T47D (cell line): ENCODE results near the gene FRYL.
"Not testable (repeated sequence)": the region's sequence is repeated elsewhere in the genome, so short reads cannot be mapped to it uniquely, and the experiment has no call there.

Source experiments
- DNase-seq, 2 experiments: peaks; one replicate each; pipeline versions ENCODE4 v3.0.0 to v3.0.0-alpha.2; 2011 to 2012; ENCODE audit warnings: low read depth in 1 of 2, low spot score in 1 of 2
- JUND ChIP-seq: IDR thresholded peaks from 2 replicates; pipeline ENCODE4 v1.6.1; 2012; ENCODE audit warnings: low read depth
- in situ Hi-C: cut with HindIII; loops from 2 replicates; pipeline ENCODE4 v1.10.0; 2016; ENCODE audit warnings: low sequenced_read_pairs, low pct_unique_long_range_greater_than_20kb

FRYL gene

DNA sequence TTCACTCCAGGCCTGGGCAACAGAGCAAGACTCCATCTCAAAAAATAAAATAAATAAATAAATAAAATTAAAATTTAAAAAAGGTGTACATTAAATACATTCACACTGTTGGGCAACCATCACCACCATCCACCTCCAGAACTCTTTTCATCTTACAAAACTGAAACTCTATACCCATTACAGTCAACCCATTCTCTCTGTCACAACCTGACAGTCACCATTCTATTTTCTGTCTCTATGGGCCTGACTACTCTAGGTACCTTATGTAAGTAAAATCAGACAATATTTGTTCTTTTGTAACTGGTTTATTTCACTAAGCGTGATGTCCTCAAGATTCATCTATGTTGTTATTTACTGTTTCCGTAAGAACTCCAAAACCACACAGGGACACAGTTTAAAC, 59.6 kb downstream of the FRYL start:
- in situ Hi-C loops: no loop called here
- no peak for DNase-seq
- TF ChIP-seq JUND: no peak

DNA sequence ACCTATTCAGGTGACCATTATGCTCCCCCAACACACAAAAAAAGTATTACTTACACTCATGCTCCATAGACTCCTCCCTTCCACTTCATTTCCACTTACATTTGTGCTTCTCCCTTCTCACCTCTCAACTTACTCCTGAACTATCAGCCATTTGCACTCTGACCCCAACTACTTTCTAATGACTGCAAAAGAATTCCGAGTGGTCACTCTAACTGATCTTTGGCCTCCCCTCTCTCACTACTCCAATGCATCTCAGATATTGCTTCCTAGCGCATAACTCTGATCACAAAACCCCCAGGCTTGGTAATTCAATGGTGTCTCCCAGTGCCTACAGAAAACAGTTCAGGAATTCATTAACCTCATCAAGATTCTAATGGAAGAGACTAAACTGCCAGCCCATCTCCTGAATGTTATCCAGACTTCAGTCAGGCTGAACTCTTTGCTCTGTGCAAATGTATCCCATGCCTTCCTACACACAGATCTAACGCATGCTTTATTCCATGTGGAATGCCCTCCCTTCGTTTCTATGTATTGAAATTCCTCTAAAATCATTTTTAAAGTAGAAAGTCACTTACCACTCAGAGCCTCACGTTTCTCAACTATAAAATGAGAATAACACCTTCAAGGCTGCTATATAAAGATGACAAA, 61.1 kb downstream of the FRYL start:
- in situ Hi-C loops: no loop called here
- TF ChIP-seq JUND: no peak
- no peak for DNase-seq

DNA sequence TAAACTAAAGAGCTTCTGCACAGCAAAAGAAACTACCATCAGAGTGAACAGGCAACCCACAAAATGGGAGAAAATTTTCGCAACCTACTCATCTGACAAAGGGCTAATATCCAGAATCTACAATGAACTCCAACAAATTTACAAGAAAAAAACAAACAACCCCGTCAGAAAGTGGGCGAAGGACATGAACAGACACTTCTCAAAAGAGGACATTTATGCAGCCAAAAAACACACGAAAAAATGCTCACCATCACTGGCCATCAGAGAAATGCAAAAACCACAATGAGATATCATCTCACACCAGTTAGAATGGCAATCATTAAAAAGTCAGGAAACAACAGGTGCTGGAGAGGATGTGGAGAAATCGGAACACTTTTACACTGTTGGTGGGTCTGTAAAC, 63.8 kb downstream of the FRYL start:
- in situ Hi-C loops, DNase-seq: not testable (repeated sequence)

DNA sequence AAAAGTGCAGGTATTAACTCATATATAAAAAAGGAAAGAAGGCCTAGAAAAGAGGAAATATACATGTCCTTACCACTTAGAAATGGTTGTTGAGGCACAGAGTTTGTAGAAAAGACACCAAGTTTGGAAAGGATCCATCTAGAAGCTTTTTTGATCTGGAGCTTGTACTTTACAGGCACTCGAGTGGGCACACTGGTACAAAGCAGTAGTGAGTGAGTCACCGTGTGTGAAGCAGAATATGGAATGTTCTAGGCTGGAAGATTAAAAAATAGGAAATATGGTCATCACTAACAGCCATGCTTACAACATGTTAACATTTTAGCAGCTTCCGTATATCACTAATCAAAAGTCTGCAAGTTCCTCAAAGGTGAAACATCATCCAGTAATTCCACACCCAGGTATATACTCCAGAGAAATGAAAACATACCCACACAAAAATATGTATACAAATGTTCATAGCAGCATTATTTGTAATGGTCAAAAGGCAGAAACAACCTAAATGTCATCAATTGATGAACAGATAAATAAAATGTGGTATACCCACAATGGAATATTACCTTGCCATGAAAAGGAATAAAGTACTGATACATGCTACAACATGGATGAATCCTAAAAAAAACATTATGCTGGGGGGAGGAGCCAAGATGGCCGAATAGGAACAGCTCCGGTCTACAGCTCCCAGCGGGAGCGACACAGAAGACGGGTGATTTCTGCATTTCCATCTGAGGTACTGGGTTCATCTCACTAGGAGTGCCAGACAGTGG, 69.5 kb downstream of the FRYL start:
- no peak for DNase-seq
- TF ChIP-seq JUND: no peak
- in situ Hi-C loops: no loop called here

DNA sequence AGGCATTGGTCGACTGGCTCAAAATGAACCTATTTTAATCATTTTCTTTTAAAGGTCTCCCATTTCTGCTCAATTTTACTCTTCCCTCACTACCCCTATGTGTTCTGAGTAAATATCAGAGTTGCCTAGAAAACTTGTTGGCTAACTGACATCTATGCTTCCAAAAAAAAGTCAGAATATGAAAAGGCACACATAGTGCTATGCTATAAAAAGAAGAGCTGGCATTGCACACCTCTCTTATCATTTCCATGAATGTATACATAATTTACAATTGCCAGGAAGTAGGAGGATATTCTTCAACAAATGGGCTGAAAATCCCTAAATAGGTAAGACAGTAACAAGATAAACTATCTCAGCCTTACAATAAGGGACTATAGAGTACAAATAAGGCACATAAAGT, 70.2 kb downstream of the FRYL start:
- no peak for TF ChIP-seq JUND
- in situ Hi-C loops: no loop called here
- DNase-seq: no peak

DNA sequence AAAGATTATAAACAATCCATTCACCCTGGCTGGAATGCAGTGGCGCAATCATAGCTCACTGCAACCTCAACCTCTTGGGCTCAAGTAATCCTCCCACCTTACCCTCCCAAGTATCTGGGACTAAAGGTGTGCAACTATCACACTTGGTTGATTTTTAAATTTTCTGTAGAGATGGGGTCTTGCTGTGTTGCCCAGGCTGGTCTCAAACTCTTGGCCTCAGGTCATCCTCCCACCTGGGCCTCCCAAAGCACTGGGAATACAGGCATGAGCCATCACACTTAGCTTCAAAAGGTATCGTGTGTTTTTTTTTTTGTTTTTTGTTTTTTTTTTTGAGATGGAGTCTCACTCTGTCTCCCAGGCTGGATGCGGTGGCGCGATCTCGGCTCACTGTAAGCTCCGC, 71.5 kb downstream of the FRYL start:
- in situ Hi-C loops: no loop called here
- TF ChIP-seq JUND: no peak
- no peak for DNase-seq

DNA sequence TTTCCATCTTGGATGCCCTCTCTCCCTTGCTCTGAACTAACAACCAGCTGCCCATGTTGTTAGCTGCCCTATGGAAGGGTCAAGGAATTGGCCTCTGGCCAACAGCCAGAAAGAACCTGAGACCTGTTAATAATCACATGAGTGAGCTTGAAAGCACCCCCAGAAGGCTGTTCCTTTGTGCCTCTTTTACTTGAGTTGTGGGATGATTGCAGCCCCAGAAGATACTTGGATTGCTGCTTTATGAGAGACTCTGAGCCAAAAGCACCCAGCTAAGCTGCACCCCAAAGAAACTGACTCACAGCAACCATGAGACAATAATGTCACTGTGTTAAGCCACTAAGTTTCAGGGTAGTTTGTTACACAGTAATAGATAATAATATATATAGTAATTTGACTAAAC, 73.3 kb downstream of the FRYL start:
- DNase-seq: no peak
- in situ Hi-C loops: no loop called here
- TF ChIP-seq JUND: no peak

DNA sequence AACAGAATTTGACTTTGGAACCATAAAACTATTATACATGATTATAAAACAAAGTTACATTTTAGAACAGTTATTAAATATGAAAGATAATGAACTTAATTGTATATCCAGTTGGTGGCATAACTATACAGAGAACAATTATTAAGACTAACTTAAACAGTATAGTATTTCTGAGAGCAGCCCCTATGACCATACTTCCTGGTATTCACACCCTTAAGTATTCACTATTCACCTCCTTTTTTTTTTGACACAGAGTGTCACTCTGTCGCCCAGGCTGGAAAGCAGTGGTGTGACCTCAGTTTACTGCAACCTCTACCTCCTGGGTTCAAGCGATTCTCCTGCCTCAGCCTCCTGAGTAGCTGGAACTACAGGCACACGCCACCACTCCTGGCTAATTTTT, 74.5 kb downstream of the FRYL start:
- no peak for TF ChIP-seq JUND
- in situ Hi-C loops: no loop called here
- DNase-seq: no peak

DNA sequence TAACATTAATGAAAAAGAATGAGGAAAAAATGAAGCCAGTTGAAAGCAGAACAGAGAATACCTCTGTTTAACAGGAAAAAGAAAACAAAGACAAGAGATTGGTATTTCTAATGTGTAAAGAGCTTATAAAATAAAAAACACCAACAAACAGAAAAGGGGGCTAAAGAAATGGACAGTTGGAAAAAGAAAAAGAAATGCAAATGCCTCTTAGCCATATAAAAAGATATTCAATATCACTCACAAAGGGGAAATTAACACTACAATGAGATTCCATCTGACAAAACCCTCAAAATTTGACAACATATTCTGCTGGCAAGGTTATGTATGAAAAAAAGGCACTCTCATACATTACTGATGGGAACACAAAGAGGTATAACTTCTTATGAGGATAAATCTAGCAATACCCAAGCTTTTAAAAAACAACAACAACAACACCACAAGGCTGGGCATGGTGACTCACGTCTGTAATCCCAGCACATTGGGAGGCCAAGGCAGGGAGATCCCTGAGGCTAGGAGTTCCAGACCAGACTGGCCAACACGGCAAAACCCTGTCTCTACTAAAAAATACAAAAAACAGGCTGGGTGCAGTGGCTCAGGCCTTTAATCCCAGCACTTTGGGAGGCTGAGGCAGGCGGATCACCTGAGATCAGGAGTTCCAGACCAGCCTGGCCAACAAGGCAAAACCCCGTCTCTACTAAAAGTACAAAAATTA, 75.8 kb downstream of the FRYL start:
- in situ Hi-C loops: no loop called here
- TF ChIP-seq JUND: no peak
- DNase-seq: no peak

DNA sequence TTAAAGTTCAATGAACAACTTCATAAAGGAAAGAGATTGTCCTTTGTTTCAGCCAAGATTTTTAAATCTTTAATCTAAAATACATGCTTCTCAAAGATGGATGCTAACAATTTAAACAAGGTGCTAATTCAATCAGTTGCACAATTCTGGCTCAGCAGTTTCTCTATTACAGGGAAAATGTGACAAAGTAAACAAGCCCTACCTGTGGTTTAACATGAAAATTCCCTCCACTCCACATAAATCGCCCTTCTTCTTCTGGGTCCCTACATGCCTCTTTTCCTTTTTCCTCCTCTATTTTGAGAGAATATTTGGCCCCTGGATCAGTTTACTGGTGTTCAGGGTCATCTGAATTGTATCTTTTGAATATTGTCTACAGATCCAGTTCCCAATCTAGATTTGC, 80.6 kb downstream of the FRYL start:
- in situ Hi-C loops: no loop called here
- TF ChIP-seq JUND: no peak
- no peak for DNase-seq

DNA sequence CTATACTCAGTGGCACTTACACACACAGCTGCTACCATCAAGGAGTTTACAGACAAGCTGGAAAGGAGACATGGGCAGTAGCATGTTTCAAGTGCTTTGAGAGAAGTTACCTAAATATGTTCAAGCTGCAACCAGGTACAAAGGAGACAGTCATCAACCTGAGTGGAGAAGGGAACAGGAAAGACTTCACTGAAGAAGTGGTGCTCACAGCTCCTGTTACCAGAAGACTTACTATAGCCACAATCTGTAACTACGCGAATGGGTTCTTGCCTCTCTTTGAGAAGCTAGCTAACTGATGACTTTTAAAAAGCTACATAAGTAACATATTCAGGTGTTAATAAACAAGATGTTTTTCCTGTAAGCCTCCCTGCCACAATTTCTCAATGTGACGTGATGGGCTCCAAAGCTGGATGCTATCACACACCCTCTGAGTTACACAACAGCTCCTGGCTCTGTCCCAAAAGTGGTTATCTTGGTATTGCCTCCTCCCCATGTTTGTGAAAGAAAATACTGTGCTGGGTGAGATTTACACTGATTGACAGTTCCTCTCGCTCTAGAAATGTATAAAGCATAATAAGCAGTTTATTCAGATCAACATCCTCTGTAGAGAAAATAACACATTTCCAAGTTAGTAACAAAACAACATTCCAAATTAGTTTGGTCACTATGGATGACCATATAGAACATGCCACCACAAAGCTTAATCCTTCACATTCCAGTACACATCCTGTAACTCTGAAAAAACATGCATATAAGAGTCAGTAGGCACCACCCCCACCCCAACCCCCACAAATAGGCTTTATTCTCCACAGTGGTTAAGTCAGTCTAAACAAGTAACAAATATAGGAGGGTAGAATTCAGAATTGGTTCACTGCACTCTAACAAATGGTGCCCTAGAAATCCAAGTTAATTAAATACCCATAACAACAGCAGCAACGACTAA, 81.8 kb downstream of the FRYL start:
- no peak for DNase-seq
- in situ Hi-C loops: no loop called here
- no peak for TF ChIP-seq JUND

DNA sequence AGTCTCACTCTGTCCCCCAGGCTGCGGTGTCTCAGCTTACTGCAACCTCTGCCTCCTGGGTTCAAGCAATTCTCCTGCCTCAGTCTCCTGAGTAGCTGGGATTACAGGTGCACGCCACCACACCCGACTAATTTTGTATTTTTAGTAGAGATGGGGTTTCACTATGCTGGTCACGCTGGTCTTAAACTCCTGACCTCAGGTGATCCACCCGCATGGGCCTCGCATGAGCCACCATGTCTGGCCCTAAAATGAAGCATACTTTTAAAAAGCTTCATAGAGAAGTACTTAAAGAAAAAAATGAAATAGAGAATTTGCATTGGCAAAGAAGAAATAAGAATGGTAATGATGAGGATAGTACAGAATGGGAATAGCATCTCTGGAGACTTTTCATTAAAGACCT, 82.6 kb downstream of the FRYL start:
- in situ Hi-C loops, DNase-seq: not testable (repeated sequence)
